GM21723 (cell line): Measurements from ENCODE around the gene BRD9.
"Not testable (repeated sequence)": the region's sequence is repeated elsewhere in the genome, so short reads cannot be mapped to it uniquely, and the experiment has no call there.

ENCODE experiments used
- ATAC-seq: cut with Tn5 transposase; IDR thresholded peaks from one replicate; pipeline ENCODE4 v1.9.1; 2021; ENCODE audit warnings: mild to moderate bottlenecking, moderate library complexity; ENCODE audit not compliant: unreplicated experiment

The BRD9 gene

GRCh38 chr5:860506-861150 lies 32.0 kb downstream of the BRD9 start:
- ATAC-seq = no peak

GRCh38 chr5:859798-860296 lies 32.8 kb downstream of the BRD9 start:
- ATAC-seq = no peak

- ATAC-seq = no peak
Observed at GRCh38 chr5:859391-859790, 33.2 kb downstream of the BRD9 start.

GRCh38 chr5:858726-859125 lies 33.9 kb downstream of the BRD9 start:
- ATAC-seq = no peak

GRCh38 chr5:856531-857425 lies 35.8 kb downstream of the BRD9 start:
- no peak for ATAC-seq

- ATAC-seq = no peak
Observed at GRCh38 chr5:855771-856530, 36.6 kb downstream of the BRD9 start.

GRCh38 chr5:854966-855743 lies 37.4 kb downstream of the BRD9 start:
- no peak for ATAC-seq

GRCh38 chr5:854217-854616 lies 38.4 kb downstream of the BRD9 start:
- ATAC-seq = no peak

- ATAC-seq = not testable (repeated sequence)
Observed at GRCh38 chr5:853416-854090, 39.0 kb downstream of the BRD9 start.

GRCh38 chr5:852431-853401 lies 39.9 kb downstream of the BRD9 start:
- ATAC-seq = no peak

- ATAC-seq = no peak
Observed at GRCh38 chr5:852018-852417, 40.6 kb downstream of the BRD9 start.

- no peak for ATAC-seq
Observed at GRCh38 chr5:851553-851952, 41.0 kb downstream of the BRD9 start.

- no peak for ATAC-seq
Observed at GRCh38 chr5:851076-851475, 41.5 kb downstream of the BRD9 start.

GRCh38 chr5:850511-851006 lies 42.0 kb downstream of the BRD9 start, which contains the start of gene ZDHHC11:
ZDHHC11 (minus strand) TSS chr5:850986; CDS start chr5:850602, 384 bp downstream.
- no peak for ATAC-seq

GRCh38 chr5:849651-850301 lies 42.8 kb downstream of the BRD9 start:
- ATAC-seq = no peak

- ATAC-seq = no peak
Observed at GRCh38 chr5:848671-849111, 43.9 kb downstream of the BRD9 start.

- ATAC-seq = not testable (repeated sequence)
Observed at GRCh38 chr5:847736-848135, 44.9 kb downstream of the BRD9 start.

GRCh38 chr5:847212-847611 lies 45.4 kb downstream of the BRD9 start:
- ATAC-seq = not testable (repeated sequence)
